T-helper 22 cell (primary cell): ENCODE data around the gene RELN.

Experiments
- DNase-seq: peaks from one replicate; pipeline ENCODE4 v3.0.0-alpha.2; 2020; ENCODE audit warnings: low read depth

The RELN gene

GRCh38 chr7:103717574-103717973, 271.9 kb downstream of the RELN start:
- no peak for DNase-seq

GRCh38 chr7:103715376-103716120, 273.9 kb downstream of the RELN start:
- no peak for DNase-seq

- DNase-seq, result no peak
These were observed 275.0 kb downstream of the RELN start for GRCh38 chr7:103714376-103714927.

GRCh38 chr7:103712991-103713778, 276.3 kb downstream of the RELN start:
- no peak for DNase-seq

GRCh38 chr7:103711413-103711812, 278.0 kb downstream of the RELN start:
- no peak for DNase-seq

- DNase-seq, result no peak
These were observed 279.2 kb downstream of the RELN start for GRCh38 chr7:103710247-103710646.

- DNase-seq, result no peak
These were observed 282.7 kb downstream of the RELN start for GRCh38 chr7:103706805-103707204.

GRCh38 chr7:103705542-103705941, 283.9 kb downstream of the RELN start:
- DNase-seq, result no peak

- no peak for DNase-seq
These were observed 284.8 kb downstream of the RELN start for GRCh38 chr7:103704701-103705100.

- no peak for DNase-seq
These were observed 286.5 kb downstream of the RELN start for GRCh38 chr7:103702982-103703381.

GRCh38 chr7:103702454-103702853, 287.0 kb downstream of the RELN start:
- no peak for DNase-seq

- no peak for DNase-seq
These were observed 290.4 kb downstream of the RELN start for GRCh38 chr7:103699032-103699431.

GRCh38 chr7:103698064-103698463, 291.4 kb downstream of the RELN start:
- no peak for DNase-seq

- no peak for DNase-seq
These were observed 293.9 kb downstream of the RELN start for GRCh38 chr7:103695521-103695920.

- DNase-seq, result no peak
These were observed 295.2 kb downstream of the RELN start for GRCh38 chr7:103694304-103694703.

- DNase-seq, result no peak
These were observed 298.2 kb downstream of the RELN start for GRCh38 chr7:103691291-103691690.

GRCh38 chr7:103690242-103690974, 299.1 kb downstream of the RELN start:
- no peak for DNase-seq

- DNase-seq, result no peak
These were observed 300.2 kb downstream of the RELN start for GRCh38 chr7:103689255-103689654.

GRCh38 chr7:103687951-103688350, 301.5 kb downstream of the RELN start:
- no peak for DNase-seq

GRCh38 chr7:103687272-103687671, 302.2 kb downstream of the RELN start:
- no peak for DNase-seq

- DNase-seq, result no peak
These were observed 302.7 kb downstream of the RELN start for GRCh38 chr7:103686763-103687162.

- DNase-seq, result no peak
These were observed 303.4 kb downstream of the RELN start for GRCh38 chr7:103686064-103686463.
